ENCODE measurements around the gene COX19. TPM values are rescaled to one million over a fixed set of nuclear protein-coding genes. Genes with fewer than 3 reads are reported as not detected.

The COX19 gene
- total and polyA plus RNA-seq, 2 donors (not counting 1 experiment from before 2014, with no cell fraction given), result 14.7 to 38.3 TPM

DNA sequence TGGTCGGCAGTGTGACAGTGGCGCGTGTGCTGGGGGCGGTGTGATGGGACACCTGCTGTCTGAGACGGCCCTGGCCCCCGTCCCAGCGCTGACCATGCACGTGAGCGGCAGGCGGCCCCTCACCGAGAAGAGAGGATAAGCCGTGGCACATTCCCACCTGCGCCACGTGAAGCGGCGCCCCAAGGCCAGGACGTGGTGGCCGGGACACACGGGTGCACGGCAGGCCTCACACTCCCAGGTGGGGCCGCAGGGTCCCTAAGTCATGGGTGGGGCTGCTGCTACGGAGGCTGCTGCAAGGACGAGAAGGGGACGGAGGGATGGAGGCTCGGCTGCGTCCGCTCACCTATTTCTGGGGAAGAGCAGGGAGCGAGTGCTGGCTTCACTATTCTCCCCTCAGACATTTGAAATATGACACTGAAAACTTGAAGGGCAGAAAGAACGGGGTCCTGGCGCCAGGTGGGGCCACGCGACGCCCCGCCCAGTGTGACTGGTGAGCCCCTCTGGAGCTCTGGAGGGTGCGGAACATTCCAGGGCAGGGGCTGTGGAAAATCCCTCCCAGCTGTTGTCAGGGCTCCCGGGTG is 15.1 kb upstream of the COX19 start:
- no peaks in the 10 kb centered on the region for H3K9me3 Mint-ChIP-seq (ENCODE audit: insufficient read depth)
- intact Hi-C loops (cut with micrococcal nuclease), result no loop called here
- H3K4me3 Mint-ChIP-seq, result no peak overlapping the region
- CTCF ChIA-PET, result interaction anchor here (0.9 to 10.9 kb wide), 6 partner anchors 8 to 186 kb away, joined by 4 to 496 read pairs (median 18); partner anchors contain the start of gene CYP2W1
- peaks cover 0 to 9% of the 10 kb centered on the region in 2 donors for H3K4me1 ChIP-seq (ENCODE audit: control insufficient read depth in 2 of 2, insufficient read depth in 2 of 2, low read length in 2 of 2)
- no peak overlapping the region for H3K4me3 ChIP-seq (ENCODE audit: control extremely low read depth in 1 of 5, extremely low read depth in 1 of 5, insufficient read depth in 1 of 5, low read depth in 2 of 5, low read length in 4 of 5)
- peak overlapping the region; percentile 37 for H3K27ac Mint-ChIP-seq
- no peak overlapping the region for H3K4me2 ChIP-seq (replicated peaks; ENCODE audit: low read depth, low read length, poor library complexity, severe bottlenecking)
- H4K20me1 ChIP-seq (ENCODE audit: control insufficient read depth, insufficient read depth, low read length, poor library complexity, severe bottlenecking), result peaks cover 17% of the 10 kb centered on the region
- H3K79me2 ChIP-seq (ENCODE audit: control insufficient read depth, insufficient read depth, low read length), result no peaks in the 10 kb centered on the region
- peaks cover 0 to 37% (median 8%) of the 10 kb centered on the region in 4 experiments for H3K27me3 ChIP-seq (replicated peaks in 1 of 4; ENCODE audit: control extremely low read depth in 1 of 4, control insufficient read depth in 3 of 4, insufficient read depth in 4 of 4, low read length in 3 of 4)
- peaks cover 8% of the 10 kb centered on the region for H3K27me3 Mint-ChIP-seq
- no peak overlapping the region for H2AFZ ChIP-seq (ENCODE audit: insufficient read depth, low read depth, low read length, poor library complexity, severe bottlenecking)
- no peak overlapping the region for H3K27ac ChIP-seq (ENCODE audit: low read length in 2 of 2)
- TF ChIP-seq, protein P1, sequence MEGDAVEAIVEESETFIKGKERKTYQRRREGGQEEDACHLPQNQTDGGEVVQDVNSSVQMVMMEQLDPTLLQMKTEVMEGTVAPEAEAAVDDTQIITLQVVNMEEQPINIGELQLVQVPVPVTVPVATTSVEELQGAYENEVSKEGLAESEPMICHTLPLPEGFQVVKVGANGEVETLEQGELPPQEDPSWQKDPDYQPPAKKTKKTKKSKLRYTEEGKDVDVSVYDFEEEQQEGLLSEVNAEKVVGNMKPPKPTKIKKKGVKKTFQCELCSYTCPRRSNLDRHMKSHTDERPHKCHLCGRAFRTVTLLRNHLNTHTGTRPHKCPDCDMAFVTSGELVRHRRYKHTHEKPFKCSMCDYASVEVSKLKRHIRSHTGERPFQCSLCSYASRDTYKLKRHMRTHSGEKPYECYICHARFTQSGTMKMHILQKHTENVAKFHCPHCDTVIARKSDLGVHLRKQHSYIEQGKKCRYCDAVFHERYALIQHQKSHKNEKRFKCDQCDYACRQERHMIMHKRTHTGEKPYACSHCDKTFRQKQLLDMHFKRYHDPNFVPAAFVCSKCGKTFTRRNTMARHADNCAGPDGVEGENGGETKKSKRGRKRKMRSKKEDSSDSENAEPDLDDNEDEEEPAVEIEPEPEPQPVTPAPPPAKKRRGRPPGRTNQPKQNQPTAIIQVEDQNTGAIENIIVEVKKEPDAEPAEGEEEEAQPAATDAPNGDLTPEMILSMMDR (IDR thresholded peaks at IDR 0.05), result no peak
- TF ChIP-seq EZH2 (IDR thresholded peaks at IDR 0.05; ENCODE audit: borderline replicate concordance, insufficient read depth, low read depth, low read length, poor library complexity, severe bottlenecking), result no peak
- H3K36me3 ChIP-seq (replicated peaks in 1 of 2; ENCODE audit: control extremely low read depth in 1 of 2, control insufficient read depth in 1 of 2, extremely low read depth in 1 of 2, insufficient read depth in 2 of 2, low read length in 1 of 2), result no peaks in the 10 kb centered on the region
- DNase-seq (no peak), ATAC-seq (ENCODE audit: low read depth) (no peak)
- no peak overlapping the region for H3K9ac ChIP-seq (ENCODE audit: low read length)
- POLR2A ChIA-PET, result interaction anchor here (6.2 kb wide), 1 partner anchor 74 kb away, joined by 47 read pairs; no protein-coding TSS in a partner anchor
- WGBS (ENCODE audit: insufficient coverage), result 96% methylated on average over 33 of the region's 36 CpGs
- no peaks in the 10 kb centered on the region for H3K9me3 ChIP-seq (ENCODE audit: control extremely low read depth in 1 of 3, control insufficient read depth in 2 of 3, insufficient read depth in 1 of 3, low read length in 2 of 3)
- H3K4me1 Mint-ChIP-seq, result peaks cover 11% of the 10 kb centered on the region

DNA sequence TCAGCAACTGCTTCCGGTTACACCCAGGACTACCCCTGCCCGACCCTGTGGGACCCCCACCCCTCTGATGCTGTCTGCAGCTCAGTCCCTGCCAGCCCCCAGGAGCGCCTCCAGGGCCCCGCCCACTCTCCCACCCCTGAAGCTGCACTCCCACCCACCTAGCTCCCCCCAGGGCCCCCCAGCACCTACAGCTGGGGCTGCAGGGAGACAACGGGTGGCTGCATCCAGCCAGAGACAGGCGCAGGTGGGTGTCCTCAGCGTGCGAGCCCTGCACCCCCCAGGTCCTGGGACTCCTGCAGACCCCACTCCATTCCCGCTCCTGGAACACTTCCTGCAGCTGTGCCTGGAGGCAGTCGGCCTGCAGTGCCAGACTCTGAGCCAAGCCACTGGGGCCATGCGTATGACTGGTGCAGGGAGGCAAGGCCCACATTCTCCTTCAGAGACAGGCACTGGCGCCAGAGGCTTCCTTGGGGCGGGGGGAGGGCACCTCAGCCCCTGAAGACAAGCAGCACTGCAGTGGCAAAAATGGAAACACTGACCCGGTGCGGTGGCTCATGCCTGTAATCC is 13.7 kb upstream of the COX19 start:
- H3K27me3 ChIP-seq (replicated peaks in 1 of 4; ENCODE audit: control extremely low read depth in 1 of 4, control insufficient read depth in 3 of 4, insufficient read depth in 4 of 4, low read length in 3 of 4), result peaks cover 0 to 40% (median 8%) of the 10 kb centered on the region in 4 experiments
- CTCF ChIA-PET, result interaction anchor here (1.0 to 1.2 kb wide), 2 partner anchors 77 to 155 kb away, joined by 3 to 5 read pairs; no protein-coding TSS in a partner anchor
- Mint-ChIP-seq H3K9me3 (ENCODE audit: insufficient read depth) (no peaks in the 10 kb centered on the region), H3K4me1 (peaks cover 6% of the 10 kb centered on the region), H3K27me3 (peaks cover 8% of the 10 kb centered on the region), H3K27ac (no peak overlapping the region), H3K4me3 (no peak overlapping the region)
- peaks cover 17% of the 10 kb centered on the region for H4K20me1 ChIP-seq (ENCODE audit: control insufficient read depth, insufficient read depth, low read length, poor library complexity, severe bottlenecking)
- WGBS (ENCODE audit: insufficient coverage), result 76% methylated on average over 15 of the region's 15 CpGs
- DNase-seq (no peak), ATAC-seq (ENCODE audit: low read depth) (no peak)
- H2AFZ ChIP-seq (ENCODE audit: insufficient read depth, low read depth, low read length, poor library complexity, severe bottlenecking), result no peak overlapping the region
- H3K4me1 ChIP-seq (ENCODE audit: control insufficient read depth in 2 of 2, insufficient read depth in 2 of 2, low read length in 2 of 2), result peaks cover 0 to 9% of the 10 kb centered on the region in 2 donors
- H3K9me3 ChIP-seq (ENCODE audit: control extremely low read depth in 1 of 3, control insufficient read depth in 2 of 3, insufficient read depth in 1 of 3, low read length in 2 of 3), result no peaks in the 10 kb centered on the region
- no peaks in the 10 kb centered on the region for H3K36me3 ChIP-seq (replicated peaks in 1 of 2; ENCODE audit: control extremely low read depth in 1 of 2, control insufficient read depth in 1 of 2, extremely low read depth in 1 of 2, insufficient read depth in 2 of 2, low read length in 1 of 2)
- TF ChIP-seq, protein P1 (IDR thresholded peaks at IDR 0.05), result no peak
- TF ChIP-seq EZH2 (IDR thresholded peaks at IDR 0.05; ENCODE audit: borderline replicate concordance, insufficient read depth, low read depth, low read length, poor library complexity, severe bottlenecking), result no peak
- intact Hi-C loops (cut with micrococcal nuclease), result no loop called here
- no peak overlapping the region for H3K4me2 ChIP-seq (replicated peaks; ENCODE audit: low read depth, low read length, poor library complexity, severe bottlenecking)
- H3K79me2 ChIP-seq (ENCODE audit: control insufficient read depth, insufficient read depth, low read length), result no peaks in the 10 kb centered on the region
- no peak overlapping the region for H3K27ac ChIP-seq (ENCODE audit: low read length in 2 of 2)
- POLR2A ChIA-PET, result interaction anchor here (0.6 kb wide), 2 partner anchors 86 to 116 kb away, joined by 3 read pairs; no protein-coding TSS in a partner anchor
- H3K4me3 ChIP-seq (ENCODE audit: control extremely low read depth in 1 of 5, extremely low read depth in 1 of 5, insufficient read depth in 1 of 5, low read depth in 2 of 5, low read length in 4 of 5), result no peak overlapping the region
- H3K9ac ChIP-seq (ENCODE audit: low read length), result no peak overlapping the region

Measured in B cell (primary cell).